Erythroblast (primary cell): Measurements from ENCODE around the gene ARAP2.

Experiments
- DNase-seq, 2 experiments: peaks; one replicate each; lab custom pipeline; 2025; lab: John Stamatoyannopoulos, UW
- GATA1 ChIP-seq: IDR thresholded peaks from 2 replicates; pipeline ENCODE4 v1.6.1; 2011; ENCODE audit warnings: low read depth, mild to moderate bottlenecking, control low read depth, low read length, moderate library complexity
- POLR2A ChIP-seq: IDR thresholded peaks from 2 replicates; pipeline ENCODE4 v1.6.1; 2011; ENCODE audit warnings: mild to moderate bottlenecking, low read length

The ARAP2 gene

DNA sequence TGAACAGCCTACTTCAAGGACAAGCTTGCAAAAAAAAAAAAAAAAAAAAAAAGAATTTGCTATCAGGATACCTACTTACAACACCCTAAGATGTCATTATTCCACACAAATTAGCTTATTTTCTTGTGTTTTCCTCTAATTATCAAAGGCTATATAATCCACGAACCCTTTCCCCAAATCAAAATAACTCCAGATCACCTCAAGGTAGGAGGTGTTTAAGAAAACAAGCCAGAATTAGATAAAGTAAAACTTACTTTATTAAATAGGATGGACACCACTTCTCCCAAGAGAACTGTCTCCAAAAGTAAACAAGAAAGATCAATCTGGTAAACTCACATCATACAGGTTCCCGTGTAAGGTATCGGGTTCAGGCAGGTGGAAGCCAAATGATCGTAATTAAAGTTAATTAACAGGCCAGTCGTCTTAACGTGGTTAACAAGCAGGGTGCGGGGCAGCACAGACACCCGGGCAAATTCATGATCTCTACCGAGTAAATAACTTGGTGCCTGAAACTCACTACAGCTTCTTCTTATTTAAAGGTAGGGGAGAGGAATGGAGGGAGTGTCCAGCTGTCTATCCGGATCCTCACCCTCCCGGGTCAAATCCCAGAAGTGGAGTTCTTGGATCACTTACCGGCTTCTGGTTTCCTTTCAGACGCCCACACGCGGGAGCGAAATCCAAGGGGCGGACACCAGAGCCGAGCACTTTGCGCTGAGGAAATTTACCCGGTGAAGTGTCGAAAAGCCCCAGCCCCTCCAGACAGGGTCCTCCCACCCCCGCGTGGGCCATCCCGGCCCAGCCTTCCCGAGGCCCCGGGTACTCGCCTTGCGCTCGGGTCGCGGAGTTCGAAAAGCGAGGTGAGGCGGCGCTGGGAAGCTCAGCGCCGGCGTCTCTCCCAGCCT is 708 bp downstream of the ARAP2 start:
- DNase-seq: peak; percentile 57 to 67
- no peak for TF ChIP-seq POLR2A
- TF ChIP-seq GATA1: no peak

DNA sequence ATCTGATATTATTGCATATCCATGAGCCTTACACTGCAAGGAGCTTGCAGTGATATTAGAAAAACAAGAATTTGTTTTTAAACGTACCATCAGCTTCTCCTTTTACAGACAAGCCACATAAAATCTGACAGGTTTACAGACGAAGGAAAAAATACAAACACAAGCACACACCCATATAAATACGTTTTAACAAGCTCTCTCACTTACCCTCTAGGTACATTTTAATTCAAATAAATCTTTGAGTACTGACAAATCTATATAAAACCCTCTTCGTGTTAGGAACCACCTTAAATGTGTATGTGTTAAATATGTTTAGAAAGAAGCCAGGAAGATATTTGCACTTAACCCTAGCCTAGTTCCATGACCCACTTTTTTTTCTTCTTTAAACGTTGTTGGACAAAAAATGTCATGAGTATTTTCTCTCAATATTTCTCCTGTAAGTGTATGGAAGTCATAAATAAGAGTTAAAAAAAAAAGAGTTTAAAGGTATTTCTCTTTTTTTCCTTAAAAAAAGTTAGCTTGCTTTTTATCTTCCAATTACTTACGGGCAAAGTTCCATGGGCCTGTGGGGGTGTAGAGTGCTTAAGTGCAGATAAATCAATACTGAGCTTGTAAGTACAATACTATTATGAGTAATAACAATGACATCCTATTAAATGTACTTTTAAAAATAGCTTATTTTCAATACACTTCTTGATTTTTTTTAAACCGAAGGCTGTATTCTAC is 1.5 kb downstream of the ARAP2 start:
- DNase-seq: peak; percentile 26 to 29
- no peak for TF ChIP-seq POLR2A
- TF ChIP-seq GATA1: no peak

DNA sequence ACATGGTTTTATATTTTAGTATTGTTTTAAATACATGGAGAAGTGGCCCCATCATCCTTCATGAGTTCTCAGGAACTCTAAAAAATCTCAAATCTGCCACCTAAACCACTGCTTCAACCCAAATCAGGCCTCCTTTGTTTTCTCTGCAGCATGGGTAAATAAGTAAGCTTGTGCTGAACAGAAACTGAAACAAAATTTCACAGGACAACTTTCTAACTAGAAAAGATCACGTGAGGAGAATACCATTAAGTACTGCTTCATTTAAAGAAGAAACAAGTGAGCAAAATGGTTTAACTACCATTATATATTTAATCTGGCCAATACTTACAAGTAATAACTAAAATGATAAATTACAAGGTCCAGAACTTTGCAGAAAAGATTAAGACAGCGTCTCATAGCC is 2.5 kb downstream of the ARAP2 start:
- peak; percentile 35 to 48 for DNase-seq
- TF ChIP-seq POLR2A: no peak
- TF ChIP-seq GATA1: no peak

DNA sequence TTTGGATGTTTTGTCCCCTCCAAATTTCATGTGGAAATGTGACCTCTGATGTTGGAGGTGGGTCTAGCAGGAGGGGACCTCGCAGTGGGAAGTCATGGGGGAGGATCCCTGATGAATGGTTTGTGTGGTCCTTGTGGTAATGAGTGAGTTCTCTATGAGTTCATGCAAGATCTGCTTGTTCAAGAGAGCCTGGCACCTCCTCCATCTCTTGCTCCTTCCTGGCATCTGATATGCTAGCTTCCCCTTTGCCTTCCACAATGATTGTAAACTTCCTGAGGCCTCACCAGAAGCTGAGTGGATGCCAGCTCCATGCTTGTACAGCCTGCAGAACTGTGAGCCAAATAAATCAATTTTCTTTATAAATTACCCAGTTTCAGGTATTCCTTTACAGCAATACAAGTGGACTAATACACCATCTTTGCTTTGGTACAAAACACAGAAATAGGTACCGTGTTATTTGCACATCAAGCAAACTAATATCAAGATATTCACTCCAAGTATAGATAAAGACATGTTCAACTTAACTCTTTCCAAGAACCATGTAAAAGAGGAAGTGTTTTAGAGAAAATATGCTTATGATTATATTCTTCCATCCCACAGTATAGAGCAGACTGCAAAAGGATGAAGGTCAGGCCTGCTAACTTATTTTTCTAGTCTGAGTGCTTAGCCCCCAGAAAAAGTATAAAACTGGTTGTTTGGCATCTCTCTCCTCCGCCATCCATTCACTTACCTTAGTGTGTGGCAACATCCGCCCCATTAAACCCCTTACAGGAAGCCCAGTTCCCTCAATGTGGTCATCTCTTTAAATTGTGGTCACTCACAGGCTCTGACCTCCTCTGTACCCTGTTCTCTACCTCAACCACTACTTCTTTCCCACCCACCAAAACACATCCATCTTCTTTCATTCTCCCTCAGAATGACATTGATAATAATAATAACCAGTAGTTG is 6.7 kb downstream of the ARAP2 start:
- no peak for TF ChIP-seq POLR2A
- no peak for TF ChIP-seq GATA1
- DNase-seq: no peak

DNA sequence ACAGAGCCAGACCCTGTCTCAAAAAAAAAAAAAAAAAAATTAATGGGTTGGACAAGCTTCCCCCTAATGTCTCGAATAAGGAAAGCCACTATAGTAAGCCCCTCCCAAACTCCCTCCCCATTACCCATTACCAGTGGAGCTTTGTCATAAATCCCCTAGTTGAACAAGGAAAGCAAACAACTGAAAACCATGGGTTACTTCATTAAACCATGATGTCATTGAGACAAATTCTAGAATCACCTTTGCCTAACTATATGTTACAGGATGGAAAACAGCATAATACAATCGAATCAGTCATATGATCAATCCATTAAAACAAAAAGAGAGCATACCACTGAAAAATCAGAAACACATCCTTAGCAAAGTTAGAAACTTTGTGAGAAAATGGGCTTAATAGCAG is 8.2 kb downstream of the ARAP2 start:
- TF ChIP-seq GATA1: no peak
- no peak for TF ChIP-seq POLR2A

DNA sequence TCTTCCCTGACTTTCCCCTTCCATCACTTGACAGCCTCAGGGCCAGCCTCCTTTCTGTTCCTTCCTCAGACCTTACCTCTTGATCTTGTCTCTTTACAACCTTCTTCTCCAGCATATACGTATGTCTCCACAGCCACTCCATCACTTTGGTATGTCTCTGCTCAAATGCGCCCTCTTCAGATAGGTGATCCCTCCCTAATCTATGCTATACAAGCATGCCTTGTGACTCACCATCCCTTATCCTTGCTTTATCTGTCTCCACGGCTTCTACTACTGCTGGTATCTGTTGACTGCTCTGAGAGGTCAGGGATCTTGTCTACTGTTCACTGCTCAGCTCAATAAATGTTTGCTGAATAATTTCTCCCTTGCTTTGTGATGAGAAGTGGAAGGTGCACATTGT is 9.0 kb downstream of the ARAP2 start:
- no peak for TF ChIP-seq GATA1
- TF ChIP-seq POLR2A: no peak
- peak; percentile 72 to 88 for DNase-seq

More for the DNA sequence above, 8.2 kb downstream of the ARAP2 start:
- no peak for DNase-seq

DNA sequence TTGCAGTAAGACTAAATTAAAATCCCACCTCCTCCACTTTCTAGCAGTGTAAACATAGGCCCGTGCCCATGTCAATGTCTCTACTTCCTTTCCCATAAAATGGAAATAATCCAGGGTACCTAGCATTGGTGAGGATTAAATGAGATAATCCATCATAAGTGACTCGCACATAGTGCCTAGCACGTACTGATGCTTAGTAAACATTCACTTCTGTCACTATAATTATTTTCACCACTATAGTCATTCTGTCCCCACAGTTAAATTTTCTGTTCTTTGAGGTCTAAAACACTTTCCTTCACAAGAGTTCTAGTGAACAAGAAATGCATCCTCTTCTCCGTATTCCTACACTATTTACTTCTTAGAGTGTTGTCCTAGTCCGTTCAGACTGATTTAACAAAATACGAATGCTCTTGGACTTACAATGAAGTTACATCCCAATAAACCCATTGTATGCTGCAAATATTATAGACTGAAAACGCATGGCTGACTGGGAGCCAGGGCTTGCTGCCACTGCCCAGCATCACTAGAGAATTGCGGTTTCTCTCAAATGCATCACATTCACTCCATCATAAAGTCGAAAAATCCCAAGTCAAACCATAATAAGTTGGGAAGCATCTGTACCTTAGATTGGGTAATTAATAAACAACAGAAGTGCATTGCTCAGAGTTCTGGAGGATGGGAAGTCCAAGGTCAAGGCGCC is 10.6 kb downstream of the ARAP2 start:
- TF ChIP-seq GATA1 (no peak), POLR2A (no peak)
- no peak for DNase-seq

DNA sequence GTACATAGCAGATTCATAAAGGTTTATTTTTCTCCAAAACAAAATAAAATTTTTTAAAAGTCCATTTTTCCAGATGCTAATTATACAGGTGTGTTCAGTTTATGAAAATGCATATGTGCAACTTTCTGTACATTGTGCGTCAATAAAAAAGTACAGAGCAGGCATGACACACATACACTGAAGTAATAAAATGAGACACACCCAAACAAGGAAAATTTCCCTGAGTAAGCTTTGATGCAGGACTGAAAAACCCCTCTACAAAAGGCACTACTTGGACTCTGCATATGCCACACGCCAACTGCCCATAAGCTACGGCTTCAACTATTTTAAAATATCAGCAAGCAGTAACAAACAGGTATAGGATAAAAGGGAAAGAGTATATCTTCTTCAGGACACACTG is 13.8 kb downstream of the ARAP2 start:
- no peak for DNase-seq
- no peak for TF ChIP-seq GATA1
- no peak for TF ChIP-seq POLR2A

DNA sequence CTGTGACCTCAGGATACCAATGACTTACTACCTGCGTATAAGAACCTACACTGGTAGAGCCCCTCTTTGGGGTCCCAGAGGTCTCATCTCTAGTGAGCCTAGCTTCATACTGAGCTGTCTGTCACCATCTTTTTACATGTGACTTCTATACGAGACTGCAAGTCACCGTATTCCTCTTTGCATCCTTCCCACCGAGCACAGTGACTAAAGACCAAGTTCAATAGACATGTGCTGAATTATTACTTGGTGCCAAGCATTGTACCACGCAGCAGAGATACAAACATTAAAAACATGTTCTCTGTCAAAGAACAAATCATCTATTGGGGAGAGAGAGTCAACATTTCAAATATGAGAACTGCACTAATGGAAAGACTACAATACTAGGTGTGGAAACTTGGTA is 16.4 kb downstream of the ARAP2 start:
- TF ChIP-seq GATA1 (no peak), POLR2A (no peak)
- DNase-seq: no peak

DNA sequence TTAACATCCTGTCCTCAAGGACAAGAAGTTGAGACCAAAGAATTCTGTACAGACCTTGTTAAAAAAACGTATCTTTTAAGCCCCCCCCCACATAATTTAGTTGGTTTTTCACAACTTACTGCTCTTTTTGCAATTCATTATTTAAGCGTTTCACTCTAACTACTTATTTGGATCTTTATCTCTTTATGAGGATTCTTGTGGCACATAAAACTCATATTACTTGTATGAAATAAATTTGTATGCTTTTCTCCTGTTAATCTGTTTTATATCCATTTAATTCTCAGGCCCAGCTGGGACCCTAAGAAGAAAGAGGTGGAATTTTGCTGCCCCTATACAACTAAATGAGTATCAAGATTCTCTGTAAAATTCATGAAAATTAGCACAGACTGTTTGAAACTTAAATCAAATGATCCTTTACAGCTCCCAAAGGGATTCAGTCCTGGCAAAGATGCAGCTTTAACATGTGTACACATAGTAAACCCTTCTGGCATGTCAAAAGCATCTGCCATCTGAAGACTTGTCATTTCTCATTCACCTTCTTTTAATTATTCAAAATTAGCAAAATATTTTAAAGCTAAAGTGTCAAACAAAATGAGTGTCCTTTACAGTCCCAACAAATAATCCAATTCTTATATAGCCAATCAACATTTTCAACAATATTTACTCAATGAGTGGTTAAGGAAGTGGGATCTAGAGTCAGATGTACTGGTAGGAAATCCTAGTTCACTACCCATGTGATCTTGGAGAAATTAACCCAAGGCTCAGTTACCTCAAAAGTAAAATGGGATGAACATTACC is 17.7 kb downstream of the ARAP2 start:
- DNase-seq: no peak
- TF ChIP-seq GATA1: no peak
- no peak for TF ChIP-seq POLR2A

DNA sequence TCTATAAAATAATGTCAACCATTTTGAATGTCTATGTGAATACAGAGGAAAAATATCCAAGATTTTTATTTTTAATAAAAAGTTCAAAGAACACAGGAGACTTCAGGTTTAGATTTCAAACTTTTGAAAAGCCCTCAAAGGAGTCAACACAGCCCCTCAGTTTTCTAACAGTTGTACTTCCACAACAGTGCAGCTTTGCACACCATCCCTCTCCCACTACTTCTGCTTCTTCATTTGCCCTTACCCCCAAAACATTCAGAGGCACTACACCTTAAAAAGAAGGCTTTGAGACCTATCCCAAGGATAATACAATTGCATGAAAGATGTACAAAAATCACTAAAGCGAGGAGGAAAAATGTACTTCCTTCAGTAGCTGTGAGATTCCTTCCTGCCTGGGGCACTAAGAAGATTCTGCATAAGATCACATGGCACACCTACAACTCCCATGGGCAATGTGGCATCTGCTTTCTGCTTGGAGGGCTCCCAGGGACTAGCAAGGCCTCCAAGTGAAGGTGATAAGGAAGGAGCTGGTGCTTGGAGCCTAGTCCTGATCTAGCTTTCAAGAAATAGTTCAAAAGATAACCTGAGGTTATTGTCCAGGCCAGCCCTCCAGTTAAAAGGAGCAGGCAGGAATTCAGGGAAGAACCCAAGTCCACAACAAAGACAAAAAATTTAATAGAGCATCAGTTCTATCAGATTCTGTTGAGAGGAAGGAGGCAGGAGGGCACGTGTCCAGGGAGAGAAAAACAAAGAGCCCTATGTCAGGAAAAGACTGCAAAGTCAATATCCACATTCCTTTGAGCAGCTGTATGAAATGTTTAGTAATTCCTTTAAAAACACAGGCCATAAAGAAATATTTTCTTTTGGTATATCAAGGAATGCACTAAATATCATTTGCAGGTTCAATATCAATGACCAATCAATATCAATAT is 19.1 kb downstream of the ARAP2 start:
- DNase-seq: no peak

More for the DNA sequence above, 19.1 kb downstream of the ARAP2 start:
- TF ChIP-seq GATA1 (no peak), POLR2A (no peak)
